ENCODE results near the gene ARL15. TPM values are rescaled to one million over a fixed set of nuclear protein-coding genes. Genes with fewer than 3 reads are reported as not detected.
A peak's percentile ranks its signal among the peaks of the same experiment; 100 is the strongest.

Gene ARL15
- total RNA-seq, 4 donors from 2014 or later, result 13.0 to 52.7 (median 17.1) TPM

DNA sequence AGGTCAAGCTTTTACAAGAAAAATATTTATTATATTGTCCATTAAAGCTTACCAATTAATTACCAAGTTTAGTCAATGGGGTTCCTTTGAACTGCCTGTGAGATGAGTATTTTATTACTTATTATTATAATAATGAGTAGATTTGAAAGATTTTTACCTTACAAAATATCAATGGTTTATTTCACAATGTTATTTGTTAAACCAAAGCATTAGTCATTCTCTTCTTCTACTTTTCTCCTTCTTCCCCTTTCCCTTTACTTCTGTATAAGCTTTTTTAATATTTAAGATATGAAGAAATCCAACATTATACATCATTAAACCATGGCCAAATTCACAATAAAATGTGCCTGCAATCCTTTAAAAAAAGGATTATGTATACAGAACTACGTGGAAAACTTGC, 369.5 kb downstream of the ARL15 start:
- peaks cover 0 to 4% (median 0%) of the 10 kb centered on the region in 3 donors for H3K36me3 ChIP-seq
- no peak overlapping the region for H3K4me3 ChIP-seq
- TF ChIP-seq EP300 (IDR thresholded peaks at IDR 0.05), result no peak
- TF ChIP-seq, protein P1, sequence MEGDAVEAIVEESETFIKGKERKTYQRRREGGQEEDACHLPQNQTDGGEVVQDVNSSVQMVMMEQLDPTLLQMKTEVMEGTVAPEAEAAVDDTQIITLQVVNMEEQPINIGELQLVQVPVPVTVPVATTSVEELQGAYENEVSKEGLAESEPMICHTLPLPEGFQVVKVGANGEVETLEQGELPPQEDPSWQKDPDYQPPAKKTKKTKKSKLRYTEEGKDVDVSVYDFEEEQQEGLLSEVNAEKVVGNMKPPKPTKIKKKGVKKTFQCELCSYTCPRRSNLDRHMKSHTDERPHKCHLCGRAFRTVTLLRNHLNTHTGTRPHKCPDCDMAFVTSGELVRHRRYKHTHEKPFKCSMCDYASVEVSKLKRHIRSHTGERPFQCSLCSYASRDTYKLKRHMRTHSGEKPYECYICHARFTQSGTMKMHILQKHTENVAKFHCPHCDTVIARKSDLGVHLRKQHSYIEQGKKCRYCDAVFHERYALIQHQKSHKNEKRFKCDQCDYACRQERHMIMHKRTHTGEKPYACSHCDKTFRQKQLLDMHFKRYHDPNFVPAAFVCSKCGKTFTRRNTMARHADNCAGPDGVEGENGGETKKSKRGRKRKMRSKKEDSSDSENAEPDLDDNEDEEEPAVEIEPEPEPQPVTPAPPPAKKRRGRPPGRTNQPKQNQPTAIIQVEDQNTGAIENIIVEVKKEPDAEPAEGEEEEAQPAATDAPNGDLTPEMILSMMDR (IDR thresholded peaks at IDR 0.05), result no peak
- no peak for TF ChIP-seq POLR2A (IDR thresholded peaks at IDR 0.05)
- H3K4me1 ChIP-seq, result peaks cover 0 to 25% (median 9%) of the 10 kb centered on the region in 4 donors
- WGBS, 2 donors, result 86 to 92% methylated on average over 1 of the region's 1 CpG
- no peak for DNase-seq (ENCODE audit: low spot score in 2 of 2)
- H3K27ac ChIP-seq, result peak overlapping the region in 1 of 4 donors; percentile 19
- no peaks in the 10 kb centered on the region for H3K9me3 ChIP-seq
- H3K27me3 ChIP-seq, result no peaks in the 10 kb centered on the region

GRCh38 chr5:53937467-53937866, 372.9 kb downstream of the ARL15 start:
- DNase-seq (ENCODE audit: low spot score in 2 of 2), result no peak
- H3K27me3 ChIP-seq, result no peaks in the 10 kb centered on the region
- TF ChIP-seq EP300 (IDR thresholded peaks at IDR 0.05) (no peak), POLR2A (IDR thresholded peaks at IDR 0.05) (no peak)
- TF ChIP-seq, protein P1 (IDR thresholded peaks at IDR 0.05), result no peak
- no peak overlapping the region for H3K27ac ChIP-seq
- peaks cover 0 to 4% (median 0%) of the 10 kb centered on the region in 3 donors for H3K36me3 ChIP-seq
- no peaks in the 10 kb centered on the region for H3K9me3 ChIP-seq
- peaks cover 0 to 37% (median 21%) of the 10 kb centered on the region in 4 donors for H3K4me1 ChIP-seq
- WGBS, 2 donors, result 60 to 74% methylated on average over 2 of the region's 2 CpGs
- H3K4me3 ChIP-seq, result no peak overlapping the region

GRCh38 chr5:53936481-53937352, 373.7 kb downstream of the ARL15 start:
- Histone ChIP-seq H3K36me3 (peaks cover 0 to 4% (median 0%) of the 10 kb centered on the region in 3 donors), H3K27me3 (no peaks in the 10 kb centered on the region), H3K9me3 (no peaks in the 10 kb centered on the region), H3K4me1 (peaks cover 0 to 37% (median 21%) of the 10 kb centered on the region in 4 donors), H3K27ac (no peak overlapping the region), H3K4me3 (no peak overlapping the region)
- TF ChIP-seq EP300 (IDR thresholded peaks at IDR 0.05), result peak in 1 of 2 donors; percentile 62
- TF ChIP-seq POLR2A (IDR thresholded peaks at IDR 0.05), result no peak
- TF ChIP-seq, protein P1 (IDR thresholded peaks at IDR 0.05), result no peak
- DNase-seq (ENCODE audit: low spot score in 2 of 2), result peak; percentile 21 to 34
- WGBS, 2 donors, result 38 to 48% methylated on average over 7 of the region's 7 CpGs

DNA sequence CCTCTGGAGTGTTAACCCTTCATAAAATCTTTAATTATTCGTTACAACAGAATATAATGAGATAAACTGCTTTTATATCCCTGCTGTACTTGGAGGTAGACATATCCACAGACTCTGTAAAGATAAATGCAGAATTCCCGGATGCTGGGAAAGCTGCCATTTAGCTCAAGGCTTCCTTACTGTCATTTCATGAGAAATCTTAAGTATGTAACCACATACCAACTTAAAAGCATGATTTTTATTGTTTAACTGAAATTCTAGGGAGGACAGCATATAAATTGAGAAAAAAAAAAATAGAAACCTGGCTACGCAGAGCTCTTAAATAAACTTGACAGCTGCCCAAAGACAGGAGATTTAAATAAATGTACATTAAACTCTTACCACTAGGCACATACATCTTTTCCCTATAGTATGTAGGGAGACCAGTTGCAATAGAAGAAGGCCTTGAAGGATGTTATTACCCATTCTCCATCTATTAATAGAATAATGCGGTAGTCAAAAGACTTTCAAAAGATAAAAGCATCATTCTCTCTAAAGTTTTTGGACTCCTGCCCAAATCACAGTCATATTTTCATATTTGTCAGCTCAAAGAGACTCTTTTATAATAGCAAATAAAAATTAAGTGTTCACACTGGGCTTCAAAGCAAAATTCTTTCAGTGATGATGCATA, 376.1 kb downstream of the ARL15 start:
- TF ChIP-seq POLR2A (IDR thresholded peaks at IDR 0.05), result no peak
- TF ChIP-seq EP300 (IDR thresholded peaks at IDR 0.05), result no peak
- TF ChIP-seq, protein P1 (IDR thresholded peaks at IDR 0.05), result no peak
- no peak for DNase-seq (ENCODE audit: low spot score in 2 of 2)
- H3K9me3 ChIP-seq, result no peaks in the 10 kb centered on the region
- no peak overlapping the region for H3K4me3 ChIP-seq
- peaks cover 0 to 34% (median 18%) of the 10 kb centered on the region in 4 donors for H3K4me1 ChIP-seq
- H3K27me3 ChIP-seq, result no peaks in the 10 kb centered on the region
- peaks cover 0 to 2% (median 0%) of the 10 kb centered on the region in 3 donors for H3K36me3 ChIP-seq
- WGBS, 2 donors, result 62% methylated on average over 4 of the region's 4 CpGs
- H3K27ac ChIP-seq, result no peak overlapping the region

- H3K36me3 ChIP-seq, result no peaks in the 10 kb centered on the region
- peaks cover 0 to 29% (median 16%) of the 10 kb centered on the region in 4 donors for H3K4me1 ChIP-seq
- no peaks in the 10 kb centered on the region for H3K27me3 ChIP-seq
- no peak for DNase-seq (ENCODE audit: low spot score in 2 of 2)
- TF ChIP-seq EP300 (IDR thresholded peaks at IDR 0.05), result no peak
- TF ChIP-seq, protein P1 (IDR thresholded peaks at IDR 0.05), result no peak
- TF ChIP-seq POLR2A (IDR thresholded peaks at IDR 0.05), result no peak
- no peak overlapping the region for H3K27ac ChIP-seq
- H3K4me3 ChIP-seq, result no peak overlapping the region
- 84 to 91% methylated on average over 6 of the region's 6 CpGs for WGBS, 2 donors
- no peaks in the 10 kb centered on the region for H3K9me3 ChIP-seq
Observed at GRCh38 chr5:53932351-53932750, 378.0 kb downstream of the ARL15 start.
